Body of pancreas (tissue), 4 donors: ENCODE data around the gene ARHGEF33.

Experiments used
- CTCF ChIP-seq, 7 experiments: fragments of 450-650 bp in 4 of 7; fragments of 200-600 bp in 3 of 7; sonication (generic) in 3 of 7; IDR thresholded peaks; one replicate each; pipeline ENCODE4 v1.5.1; 2016 to 2019; ENCODE audit warnings: antibody characterized with exemption in 7 of 7
- POLR2A ChIP-seq, 3 donors: fragments of 450-650 bp; IDR thresholded peaks; one replicate each; pipeline ENCODE4 v1.6.1; 2016; ENCODE audit warnings: antibody characterized with exemption in 3 of 3, mild to moderate bottlenecking in 2 of 3

GRCh38 chr2:38892819-38893218 lies 3.1 kb downstream of the ARHGEF33 start:
- TF ChIP-seq CTCF (IDR thresholded peaks at IDR 0.05) (no peak), POLR2A (IDR thresholded peaks at IDR 0.05) (no peak)
